OCI-LY3 (cell line): ENCODE data around the gene LYST.
A peak's percentile ranks its signal among the peaks of the same experiment; 100 is the strongest.

Experiments used
- H2AFZ ChIP-seq: fragments of 200-600, 300-600 bp; shearing (Covaris generic); 2 replicates; pipeline ENCODE4 v1.6.0; 2014; ENCODE audit warnings: antibody characterized with exemption, low read depth, low read length
- H3K27ac ChIP-seq: fragments of 200-600, 300-600 bp; sonication (generic); 2 replicates; pipeline ENCODE4 v1.5.1; 2014; ENCODE audit warnings: mild to moderate bottlenecking, low read length, moderate library complexity, mixed read lengths
- H3K27me3 ChIP-seq: fragments of 200-600, 300-600 bp; sonication (generic); 2 replicates; pipeline ENCODE4 v1.6.1; 2014; ENCODE audit warnings: low read depth, low read length, mixed read lengths
- H3K36me3 ChIP-seq: fragments of 200-600, 300-600 bp; sonication (generic); replicated peaks from 2 replicates; pipeline ENCODE3; 2014; ENCODE audit warnings: low read depth, low read length, mixed read lengths
- H3K4me1 ChIP-seq: fragments of 300-600, 200-600 bp; sonication (generic); 2 replicates; pipeline ENCODE4 v1.6.1; 2014; ENCODE audit warnings: low read length, mixed read lengths
- H3K4me2 ChIP-seq: fragments of 200-600, 300-600 bp; sonication (generic); 2 replicates; pipeline ENCODE4 v1.6.1; 2014; ENCODE audit warnings: low read length, mixed read lengths
- H3K4me3 ChIP-seq: fragments of 300-600, 200-600 bp; sonication (generic); 2 replicates; pipeline ENCODE4 v1.5.1; 2014; ENCODE audit warnings: antibody characterized with exemption, mild to moderate bottlenecking, low read length, moderate library complexity
- H3K79me2 ChIP-seq: fragments of 300-600, 200-600 bp; shearing (Covaris generic); 2 replicates; pipeline ENCODE4 v1.6.1; 2014; ENCODE audit warnings: mild to moderate bottlenecking, low read length, mixed read lengths
- H3K9ac ChIP-seq: fragments of 300-600, 200-600 bp; shearing (Covaris generic); 2 replicates; pipeline ENCODE4 v1.6.0; 2014; ENCODE audit warnings: mild to moderate bottlenecking, low read length, moderate library complexity
- H3K9me3 ChIP-seq: fragments of 200-600, 300-600 bp; shearing (Covaris generic); 2 replicates; pipeline ENCODE4 v1.6.1; 2014; ENCODE audit warnings: low read length, mixed read lengths; ENCODE audit not compliant: insufficient read depth
- H4K20me1 ChIP-seq: fragments of 200-600, 300-600 bp; sonication (generic); 2 replicates; pipeline ENCODE4 v1.6.1; 2016; ENCODE audit warnings: low read length, mixed read lengths; ENCODE audit not compliant: insufficient read depth
- EZH2phosphoT487 ChIP-seq: fragments of 200-600 bp; shearing (Covaris generic); IDR thresholded peaks from 2 replicates; pipeline ENCODE4 v1.6.1; 2018; ENCODE audit warnings: antibody characterized with exemption, mixed run types, low read depth
- TF ChIP-seq, protein P1 (sequence below): fragments of 200-600, 300-600 bp; sonication (generic); IDR thresholded peaks from 2 replicates; pipeline ENCODE4 v1.5.1; 2014; ENCODE audit warnings: antibody characterized with exemption, low read length, low read depth

LYST gene

GRCh38 chr1:235841938-235842545 lies 24.7 kb downstream of the LYST start:
- H3K79me2 ChIP-seq = no peaks in the 10 kb centered on the region
- peak overlapping the region; percentile 28 for H2AFZ ChIP-seq
- peak overlapping the region; percentile 67 for H3K27ac ChIP-seq
- no peaks in the 10 kb centered on the region for H3K9me3 ChIP-seq
- no peaks in the 10 kb centered on the region for H4K20me1 ChIP-seq
- H3K36me3 ChIP-seq = no peaks in the 10 kb centered on the region
- peak overlapping the region; percentile 78 for H3K4me2 ChIP-seq
- peaks cover 30% of the 10 kb centered on the region for H3K4me1 ChIP-seq
- H3K4me3 ChIP-seq = peak overlapping the region; percentile 54
- H3K9ac ChIP-seq = peak overlapping the region; percentile 34
- TF ChIP-seq, protein P1, sequence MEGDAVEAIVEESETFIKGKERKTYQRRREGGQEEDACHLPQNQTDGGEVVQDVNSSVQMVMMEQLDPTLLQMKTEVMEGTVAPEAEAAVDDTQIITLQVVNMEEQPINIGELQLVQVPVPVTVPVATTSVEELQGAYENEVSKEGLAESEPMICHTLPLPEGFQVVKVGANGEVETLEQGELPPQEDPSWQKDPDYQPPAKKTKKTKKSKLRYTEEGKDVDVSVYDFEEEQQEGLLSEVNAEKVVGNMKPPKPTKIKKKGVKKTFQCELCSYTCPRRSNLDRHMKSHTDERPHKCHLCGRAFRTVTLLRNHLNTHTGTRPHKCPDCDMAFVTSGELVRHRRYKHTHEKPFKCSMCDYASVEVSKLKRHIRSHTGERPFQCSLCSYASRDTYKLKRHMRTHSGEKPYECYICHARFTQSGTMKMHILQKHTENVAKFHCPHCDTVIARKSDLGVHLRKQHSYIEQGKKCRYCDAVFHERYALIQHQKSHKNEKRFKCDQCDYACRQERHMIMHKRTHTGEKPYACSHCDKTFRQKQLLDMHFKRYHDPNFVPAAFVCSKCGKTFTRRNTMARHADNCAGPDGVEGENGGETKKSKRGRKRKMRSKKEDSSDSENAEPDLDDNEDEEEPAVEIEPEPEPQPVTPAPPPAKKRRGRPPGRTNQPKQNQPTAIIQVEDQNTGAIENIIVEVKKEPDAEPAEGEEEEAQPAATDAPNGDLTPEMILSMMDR = no peak
- TF ChIP-seq EZH2phosphoT487 = no peak
- H3K27me3 ChIP-seq = no peaks in the 10 kb centered on the region

DNA sequence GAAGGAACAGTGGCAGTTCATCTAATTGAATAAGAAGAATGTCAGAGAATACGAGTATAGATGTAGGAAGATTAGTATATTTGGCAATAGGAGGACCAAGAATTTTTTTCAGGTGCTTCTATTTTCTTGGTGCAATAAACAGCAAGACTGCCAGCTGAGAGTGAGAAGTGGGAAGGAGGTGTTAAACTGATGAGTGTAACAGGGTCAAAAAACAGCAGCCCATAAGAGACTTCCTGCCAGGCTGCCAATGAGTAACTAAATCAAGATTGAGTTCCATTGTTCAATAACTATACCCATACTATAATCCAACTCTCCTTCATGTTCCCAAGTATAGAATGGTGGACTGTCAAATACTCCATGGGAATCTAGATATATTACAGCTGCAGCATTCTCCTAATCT lies 28.7 kb downstream of the LYST start:
- no peaks in the 10 kb centered on the region for H3K9me3 ChIP-seq
- H3K9ac ChIP-seq = no peak overlapping the region
- H4K20me1 ChIP-seq = no peaks in the 10 kb centered on the region
- H3K36me3 ChIP-seq = no peaks in the 10 kb centered on the region
- TF ChIP-seq, protein P1 = no peak
- TF ChIP-seq EZH2phosphoT487 = no peak
- no peaks in the 10 kb centered on the region for H3K79me2 ChIP-seq
- no peaks in the 10 kb centered on the region for H3K27me3 ChIP-seq
- H2AFZ ChIP-seq = no peak overlapping the region
- H3K4me1 ChIP-seq = peaks cover 22% of the 10 kb centered on the region
- no peak overlapping the region for H3K4me2 ChIP-seq
- H3K27ac ChIP-seq = no peak overlapping the region
- H3K4me3 ChIP-seq = no peak overlapping the region

DNA sequence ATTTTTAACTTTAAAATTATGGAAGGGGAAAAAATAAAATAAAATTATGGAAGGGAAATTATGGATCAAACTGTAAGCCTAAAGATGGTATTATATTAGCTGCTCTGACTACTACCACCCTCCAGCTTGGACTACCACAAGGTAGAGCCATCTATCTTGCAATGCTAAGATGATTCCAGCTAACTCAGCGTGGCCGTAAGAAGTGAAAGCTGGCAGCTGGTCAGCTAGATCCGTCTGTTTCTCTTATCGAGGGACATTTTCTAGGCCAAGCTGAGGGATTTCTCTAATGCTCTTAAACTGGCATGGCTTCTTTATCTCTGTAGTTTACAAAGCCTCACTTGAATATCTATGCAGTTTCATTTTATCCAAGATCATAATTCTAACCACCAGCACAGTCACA lies 31.5 kb downstream of the LYST start:
- no peak overlapping the region for H2AFZ ChIP-seq
- no peaks in the 10 kb centered on the region for H4K20me1 ChIP-seq
- no peaks in the 10 kb centered on the region for H3K27me3 ChIP-seq
- H3K79me2 ChIP-seq = no peaks in the 10 kb centered on the region
- H3K27ac ChIP-seq = no peak overlapping the region
- H3K4me1 ChIP-seq = peaks cover 15% of the 10 kb centered on the region
- H3K36me3 ChIP-seq = no peaks in the 10 kb centered on the region
- no peak overlapping the region for H3K4me2 ChIP-seq
- H3K9me3 ChIP-seq = no peaks in the 10 kb centered on the region
- no peak overlapping the region for H3K9ac ChIP-seq
- TF ChIP-seq, protein P1 = no peak
- no peak for TF ChIP-seq EZH2phosphoT487
- H3K4me3 ChIP-seq = no peak overlapping the region

DNA sequence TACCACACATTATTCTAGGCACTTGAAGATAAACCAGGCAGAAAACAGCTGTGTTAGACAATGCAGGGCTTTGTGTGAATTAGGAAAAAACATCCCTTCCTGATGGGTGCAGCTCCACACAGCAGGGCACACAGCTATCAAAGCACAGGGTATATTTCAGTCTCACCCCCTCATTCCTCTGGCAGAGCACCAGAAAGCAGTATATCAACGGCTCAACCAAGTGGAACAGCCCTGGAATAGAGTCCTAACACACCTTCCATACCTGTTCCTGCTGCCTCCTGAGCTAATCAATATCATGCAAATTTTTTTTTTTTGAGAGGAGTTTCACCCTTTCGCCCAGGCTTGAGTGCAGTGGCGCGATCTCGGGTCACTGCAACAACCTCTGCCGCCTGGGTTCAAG lies 32.1 kb downstream of the LYST start:
- H2AFZ ChIP-seq = no peak overlapping the region
- no peak overlapping the region for H3K27ac ChIP-seq
- H3K4me3 ChIP-seq = no peak overlapping the region
- no peaks in the 10 kb centered on the region for H3K79me2 ChIP-seq
- no peak overlapping the region for H3K9ac ChIP-seq
- TF ChIP-seq EZH2phosphoT487 = no peak
- TF ChIP-seq, protein P1 = no peak
- H4K20me1 ChIP-seq = no peaks in the 10 kb centered on the region
- no peaks in the 10 kb centered on the region for H3K9me3 ChIP-seq
- no peaks in the 10 kb centered on the region for H3K27me3 ChIP-seq
- H3K36me3 ChIP-seq = no peaks in the 10 kb centered on the region
- H3K4me1 ChIP-seq = peaks cover 15% of the 10 kb centered on the region
- H3K4me2 ChIP-seq = no peak overlapping the region
